Measurements from ENCODE around the gene CYTH1.

Gene CYTH1

GRCh38 chr17:78774453-78774852, 7.6 kb downstream of the CYTH1 start:
- H3K9me3 ChIP-seq (ENCODE audit: low read length), result no peaks in the 10 kb centered on the region
- no peaks in the 10 kb centered on the region for H3K79me2 ChIP-seq (ENCODE audit: insufficient read depth, low read length)
- H2AFZ ChIP-seq (ENCODE audit: low read length), result no peak overlapping the region
- no peaks in the 10 kb centered on the region for H3F3A ChIP-seq (ENCODE audit: insufficient read depth, low read length)
- H3K4me2 ChIP-seq (ENCODE audit: low read length), result no peak overlapping the region
- H3K4me3 ChIP-seq (ENCODE audit: low read depth, low read length, poor library complexity, severe bottlenecking), result no peak overlapping the region
- H3K9me2 ChIP-seq (ENCODE audit: low read depth, low read length), result no peaks in the 10 kb centered on the region
- H3K27me3 ChIP-seq (ENCODE audit: insufficient read depth, low read length), result no peaks in the 10 kb centered on the region; the same call in 1 of the 2 replicates
- no peak overlapping the region for H3K9ac ChIP-seq (ENCODE audit: low read length)
- H3K36me3 ChIP-seq (ENCODE audit: insufficient read depth, low read length), result no peaks in the 10 kb centered on the region
- H3K27ac ChIP-seq (ENCODE audit: low read depth, low read length, poor library complexity, severe bottlenecking), result no peak overlapping the region
- no peaks in the 10 kb centered on the region for H4K20me1 ChIP-seq (ENCODE audit: insufficient read depth, low read length)
- H3K4me1 ChIP-seq (ENCODE audit: insufficient read depth, low read length, severe bottlenecking), result peaks cover 12% of the 10 kb centered on the region
- no peak for TF ChIP-seq CTCF (IDR thresholded peaks at IDR 0.05; ENCODE audit: low read length)
- no peak for TF ChIP-seq EZH2 (IDR thresholded peaks at IDR 0.05; ENCODE audit: borderline replicate concordance, low read length)

GRCh38 chr17:78771758-78772382, 10.2 kb downstream of the CYTH1 start:
- Histone ChIP-seq H3K4me2 (ENCODE audit: low read length) (no peak overlapping the region; the same call in 1 of the 2 replicates), H4K20me1 (ENCODE audit: insufficient read depth, low read length) (no peaks in the 10 kb centered on the region), H3K4me3 (ENCODE audit: low read depth, low read length, poor library complexity, severe bottlenecking) (no peak overlapping the region), H2AFZ (ENCODE audit: low read length) (no peak overlapping the region), H3K36me3 (ENCODE audit: insufficient read depth, low read length) (no peaks in the 10 kb centered on the region), H3K9me2 (ENCODE audit: low read depth, low read length) (no peaks in the 10 kb centered on the region), H3K27me3 (ENCODE audit: insufficient read depth, low read length) (no peaks in the 10 kb centered on the region; the same call in 1 of the 2 replicates), H3K4me1 (ENCODE audit: insufficient read depth, low read length, severe bottlenecking) (peaks cover 12% of the 10 kb centered on the region), H3F3A (ENCODE audit: insufficient read depth, low read length) (no peaks in the 10 kb centered on the region), H3K9me3 (ENCODE audit: low read length) (no peaks in the 10 kb centered on the region), H3K79me2 (ENCODE audit: insufficient read depth, low read length) (no peaks in the 10 kb centered on the region), H3K27ac (ENCODE audit: low read depth, low read length, poor library complexity, severe bottlenecking) (no peak overlapping the region), H3K9ac (ENCODE audit: low read length) (no peak overlapping the region)
- TF ChIP-seq CTCF (IDR thresholded peaks at IDR 0.05; ENCODE audit: low read length), result no peak
- TF ChIP-seq EZH2 (IDR thresholded peaks at IDR 0.05; ENCODE audit: borderline replicate concordance, low read length), result no peak

DNA sequence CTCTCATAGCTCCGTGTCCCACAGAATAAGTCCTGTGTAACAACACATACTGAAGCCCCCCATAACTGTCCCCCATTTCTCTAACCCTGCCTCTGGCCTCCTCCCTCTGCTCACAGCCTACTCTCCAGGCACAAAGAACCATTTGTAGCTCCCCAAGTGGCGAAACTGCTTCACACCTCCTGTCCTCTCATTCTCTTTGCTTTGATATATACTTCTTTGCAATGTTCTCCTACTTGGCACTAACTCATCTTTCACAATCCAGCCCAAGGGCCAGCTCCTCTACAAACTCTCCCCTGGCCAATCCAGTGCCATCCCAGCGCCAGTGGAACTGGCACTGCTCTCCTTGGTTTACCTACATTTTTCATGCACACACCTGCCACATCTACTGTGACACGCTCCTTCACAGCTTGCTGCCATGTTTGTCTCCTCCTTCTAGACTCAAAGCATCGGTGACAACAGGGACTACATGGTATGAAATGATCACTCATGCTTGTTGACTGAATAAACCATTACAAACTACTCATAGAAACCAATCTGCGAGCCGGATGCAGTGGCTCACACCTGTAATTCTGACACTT, 12.8 kb downstream of the CYTH1 start:
- no peak overlapping the region for H3K9ac ChIP-seq (ENCODE audit: low read length)
- H3K4me1 ChIP-seq (ENCODE audit: insufficient read depth, low read length, severe bottlenecking), result no peaks in the 10 kb centered on the region
- H3K27ac ChIP-seq (ENCODE audit: low read depth, low read length, poor library complexity, severe bottlenecking), result no peak overlapping the region
- no peak overlapping the region for H3K4me3 ChIP-seq (ENCODE audit: low read depth, low read length, poor library complexity, severe bottlenecking)
- H3F3A ChIP-seq (ENCODE audit: insufficient read depth, low read length), result no peaks in the 10 kb centered on the region
- H3K4me2 ChIP-seq (ENCODE audit: low read length), result no peak overlapping the region
- no peaks in the 10 kb centered on the region for H3K9me3 ChIP-seq (ENCODE audit: low read length)
- H3K36me3 ChIP-seq (ENCODE audit: insufficient read depth, low read length), result no peaks in the 10 kb centered on the region
- H3K9me2 ChIP-seq (ENCODE audit: low read depth, low read length), result no peaks in the 10 kb centered on the region
- no peak overlapping the region for H2AFZ ChIP-seq (ENCODE audit: low read length)
- no peaks in the 10 kb centered on the region for H3K79me2 ChIP-seq (ENCODE audit: insufficient read depth, low read length)
- peaks cover 3% of the 10 kb centered on the region; the same call in 1 of the 2 replicates for H3K27me3 ChIP-seq (ENCODE audit: insufficient read depth, low read length)
- no peaks in the 10 kb centered on the region for H4K20me1 ChIP-seq (ENCODE audit: insufficient read depth, low read length)
- TF ChIP-seq CTCF (IDR thresholded peaks at IDR 0.05; ENCODE audit: low read length), result peak; percentile 35
- no peak for TF ChIP-seq EZH2 (IDR thresholded peaks at IDR 0.05; ENCODE audit: borderline replicate concordance, low read length)
